SK-N-SH treated with all-trans-retinoic acid at 6 μM for 48 hours (cell line): ENCODE measurements around the gene KCNK5.

Source experiments
- ARNTL ChIP-seq: fragments of 450-650 bp; formaldehyde crosslinking; IDR thresholded peaks from 2 replicates; pipeline ENCODE4 v1.5.0; 2020; ENCODE audit warnings: low read depth, mild to moderate bottlenecking, moderate library complexity, borderline replicate concordance
- GLIS3 ChIP-seq: fragments of 250-450 bp; sonication (Bioruptor Pico); IDR thresholded peaks from 2 replicates; pipeline ENCODE4 v1.5.0; 2020; ENCODE audit warnings: mild to moderate bottlenecking, moderate library complexity
- PPARA ChIP-seq: fragments of 250-450 bp; sonication (Bioruptor Pico); IDR thresholded peaks from 2 replicates; pipeline ENCODE4 v1.5.0; 2020; ENCODE audit warnings: mild to moderate bottlenecking, borderline replicate concordance
- RARB ChIP-seq: fragments of 250-450 bp; sonication (Bioruptor Pico); IDR thresholded peaks from 2 replicates; pipeline ENCODE4 v1.8.0; 2021; ENCODE audit warnings: mild to moderate bottlenecking, moderate library complexity
- SNAI2 ChIP-seq: fragments of 250-450 bp; sonication (Bioruptor Pico); IDR thresholded peaks from 2 replicates; pipeline ENCODE4 v1.5.0; 2020; ENCODE audit warnings: mild to moderate bottlenecking, moderate library complexity
- TCF4 ChIP-seq: fragments of 250-450 bp; sonication (Bioruptor Pico); IDR thresholded peaks from 2 replicates; pipeline ENCODE4 v1.8.0; 2021; ENCODE audit warnings: mild to moderate bottlenecking, moderate library complexity, borderline replicate concordance
- TOX ChIP-seq: fragments of 250-450 bp; sonication (Bioruptor Pico); IDR thresholded peaks from 2 replicates; pipeline ENCODE4 v1.8.0; 2021; ENCODE audit warnings: mild to moderate bottlenecking, moderate library complexity, borderline replicate concordance
- TSHZ2 ChIP-seq: fragments of 250-450 bp; sonication (Bioruptor Pico); IDR thresholded peaks from 2 replicates; pipeline ENCODE4 v1.5.0; 2020; ENCODE audit warnings: mild to moderate bottlenecking, moderate library complexity
- ZC3H10 ChIP-seq: fragments of 250-450 bp; sonication (Bioruptor Pico); IDR thresholded peaks from 2 replicates; pipeline ENCODE4 v1.5.1; 2021; ENCODE audit warnings: mild to moderate bottlenecking, moderate library complexity
- ZFP30 ChIP-seq: fragments of 450-650 bp; formaldehyde crosslinking; IDR thresholded peaks from 2 replicates; pipeline ENCODE4 v1.5.0; 2022; ENCODE audit warnings: mild to moderate bottlenecking, moderate library complexity
- ZNF565 ChIP-seq: fragments of 450-650 bp; formaldehyde crosslinking; conservative IDR thresholded peaks from 2 replicates; pipeline ENCODE4 v1.5.0; 2020; ENCODE audit warnings: low read depth, mild to moderate bottlenecking, moderate library complexity
- ZNF70 ChIP-seq: fragments of 450-650 bp; formaldehyde crosslinking; IDR thresholded peaks from 2 replicates; pipeline ENCODE4 v1.5.0; 2020; ENCODE audit warnings: mild to moderate bottlenecking, moderate library complexity
- TF ChIP-seq, protein P1 (sequence below): fragments of 250-450 bp; sonication (Bioruptor Pico); IDR thresholded peaks from 2 replicates; pipeline ENCODE4 v1.5.1; 2020; ENCODE audit warnings: low read depth, mild to moderate bottlenecking, moderate library complexity
- TF ChIP-seq, protein P2 (sequence below): fragments of 250-450 bp; sonication (Bioruptor Pico); IDR thresholded peaks from 2 replicates; pipeline ENCODE4 v1.8.0; 2020; ENCODE audit warnings: mild to moderate bottlenecking, moderate library complexity, borderline replicate concordance

- TF ChIP-seq, protein P1, sequence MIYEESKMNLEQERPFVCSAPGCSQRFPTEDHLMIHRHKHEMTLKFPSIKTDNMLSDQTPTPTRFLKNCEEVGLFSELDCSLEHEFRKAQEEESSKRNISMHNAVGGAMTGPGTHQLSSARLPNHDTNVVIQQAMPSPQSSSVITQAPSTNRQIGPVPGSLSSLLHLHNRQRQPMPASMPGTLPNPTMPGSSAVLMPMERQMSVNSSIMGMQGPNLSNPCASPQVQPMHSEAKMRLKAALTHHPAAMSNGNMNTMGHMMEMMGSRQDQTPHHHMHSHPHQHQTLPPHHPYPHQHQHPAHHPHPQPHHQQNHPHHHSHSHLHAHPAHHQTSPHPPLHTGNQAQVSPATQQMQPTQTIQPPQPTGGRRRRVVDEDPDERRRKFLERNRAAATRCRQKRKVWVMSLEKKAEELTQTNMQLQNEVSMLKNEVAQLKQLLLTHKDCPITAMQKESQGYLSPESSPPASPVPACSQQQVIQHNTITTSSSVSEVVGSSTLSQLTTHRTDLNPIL (CRISPR knock-in tag), result no peak
- TF ChIP-seq ZFP30 (CRISPR knock-in tag) (no peak), ZC3H10 (CRISPR knock-in tag) (no peak), TOX (no peak), ARNTL (CRISPR knock-in tag) (no peak), TCF4 (CRISPR knock-in tag) (no peak), PPARA (CRISPR knock-in tag) (no peak), ZNF565 (CRISPR knock-in tag) (no peak), ZNF70 (CRISPR knock-in tag) (no peak), RARB (CRISPR knock-in tag) (no peak), TSHZ2 (CRISPR knock-in tag) (no peak), GLIS3 (CRISPR knock-in tag) (no peak), SNAI2 (CRISPR knock-in tag) (no peak)
- TF ChIP-seq, protein P2, sequence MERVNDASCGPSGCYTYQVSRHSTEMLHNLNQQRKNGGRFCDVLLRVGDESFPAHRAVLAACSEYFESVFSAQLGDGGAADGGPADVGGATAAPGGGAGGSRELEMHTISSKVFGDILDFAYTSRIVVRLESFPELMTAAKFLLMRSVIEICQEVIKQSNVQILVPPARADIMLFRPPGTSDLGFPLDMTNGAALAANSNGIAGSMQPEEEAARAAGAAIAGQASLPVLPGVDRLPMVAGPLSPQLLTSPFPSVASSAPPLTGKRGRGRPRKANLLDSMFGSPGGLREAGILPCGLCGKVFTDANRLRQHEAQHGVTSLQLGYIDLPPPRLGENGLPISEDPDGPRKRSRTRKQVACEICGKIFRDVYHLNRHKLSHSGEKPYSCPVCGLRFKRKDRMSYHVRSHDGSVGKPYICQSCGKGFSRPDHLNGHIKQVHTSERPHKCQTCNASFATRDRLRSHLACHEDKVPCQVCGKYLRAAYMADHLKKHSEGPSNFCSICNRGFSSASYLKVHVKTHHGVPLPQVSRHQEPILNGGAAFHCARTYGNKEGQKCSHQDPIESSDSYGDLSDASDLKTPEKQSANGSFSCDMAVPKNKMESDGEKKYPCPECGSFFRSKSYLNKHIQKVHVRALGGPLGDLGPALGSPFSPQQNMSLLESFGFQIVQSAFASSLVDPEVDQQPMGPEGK (CRISPR knock-in tag), result no peak
Measured at GRCh38 chr6:39276379-39276995, 47.2 kb upstream of the KCNK5 start.
